Epithelial cell of proximal tubule (primary cell): ENCODE data around the gene USP8. TPM values are rescaled to one million over a fixed set of nuclear protein-coding genes. Genes with fewer than 3 reads are reported as not detected.
"Not testable (repeated sequence)": the region's sequence is repeated elsewhere in the genome, so short reads cannot be mapped to it uniquely, and the experiment has no call there.

Experiments used
- DNase-seq: peaks from one replicate; pipeline ENCODE4 v3.0.0-alpha.2; 2011; ENCODE audit warnings: low read depth
- H3K4me3 ChIP-seq: 2 replicates; pipeline ENCODE4 v1.5.1; 2011; ENCODE audit warnings: low read depth, mild to moderate bottlenecking, low read length
- total RNA-seq: library from RNA; depleted of rRNA; stranded (reverse); fragments of >200 nt; gene quantifications from 2 replicates; pipeline ENCODE4 v1.2.3, GENCODE V29; 2015
- TF ChIP-seq, protein P1 (sequence below): conservative IDR thresholded peaks from 2 replicates; pipeline ENCODE4 v1.5.1; 2012; ENCODE audit warnings: low read depth, mild to moderate bottlenecking, low read length

The USP8 gene
- total RNA-seq, 1 donor from 2014 or later = 35.1 TPM

DNA sequence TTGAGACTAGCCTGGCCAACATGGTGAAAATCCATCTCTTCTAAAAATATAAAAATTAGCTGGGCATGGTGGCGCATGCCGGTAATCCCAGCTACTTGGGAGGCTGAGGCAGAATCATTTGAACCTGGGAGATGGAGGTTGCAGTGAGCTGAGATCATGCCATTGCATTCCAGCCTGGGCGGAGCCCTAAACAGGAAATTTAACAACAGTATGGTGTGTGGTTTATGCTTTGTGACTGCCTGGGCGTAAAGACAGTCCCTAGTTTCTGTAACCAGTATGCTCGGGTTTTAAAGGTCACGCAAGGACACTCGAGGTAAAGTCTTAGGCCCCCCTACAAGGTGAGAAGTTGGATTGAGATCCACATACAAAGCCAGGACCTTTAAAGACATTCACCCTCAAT, 78.9 kb downstream of the USP8 start:
- H3K4me3 ChIP-seq = no peak overlapping the region
- no peak for DNase-seq
- TF ChIP-seq, protein P1, sequence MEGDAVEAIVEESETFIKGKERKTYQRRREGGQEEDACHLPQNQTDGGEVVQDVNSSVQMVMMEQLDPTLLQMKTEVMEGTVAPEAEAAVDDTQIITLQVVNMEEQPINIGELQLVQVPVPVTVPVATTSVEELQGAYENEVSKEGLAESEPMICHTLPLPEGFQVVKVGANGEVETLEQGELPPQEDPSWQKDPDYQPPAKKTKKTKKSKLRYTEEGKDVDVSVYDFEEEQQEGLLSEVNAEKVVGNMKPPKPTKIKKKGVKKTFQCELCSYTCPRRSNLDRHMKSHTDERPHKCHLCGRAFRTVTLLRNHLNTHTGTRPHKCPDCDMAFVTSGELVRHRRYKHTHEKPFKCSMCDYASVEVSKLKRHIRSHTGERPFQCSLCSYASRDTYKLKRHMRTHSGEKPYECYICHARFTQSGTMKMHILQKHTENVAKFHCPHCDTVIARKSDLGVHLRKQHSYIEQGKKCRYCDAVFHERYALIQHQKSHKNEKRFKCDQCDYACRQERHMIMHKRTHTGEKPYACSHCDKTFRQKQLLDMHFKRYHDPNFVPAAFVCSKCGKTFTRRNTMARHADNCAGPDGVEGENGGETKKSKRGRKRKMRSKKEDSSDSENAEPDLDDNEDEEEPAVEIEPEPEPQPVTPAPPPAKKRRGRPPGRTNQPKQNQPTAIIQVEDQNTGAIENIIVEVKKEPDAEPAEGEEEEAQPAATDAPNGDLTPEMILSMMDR = no peak

DNA sequence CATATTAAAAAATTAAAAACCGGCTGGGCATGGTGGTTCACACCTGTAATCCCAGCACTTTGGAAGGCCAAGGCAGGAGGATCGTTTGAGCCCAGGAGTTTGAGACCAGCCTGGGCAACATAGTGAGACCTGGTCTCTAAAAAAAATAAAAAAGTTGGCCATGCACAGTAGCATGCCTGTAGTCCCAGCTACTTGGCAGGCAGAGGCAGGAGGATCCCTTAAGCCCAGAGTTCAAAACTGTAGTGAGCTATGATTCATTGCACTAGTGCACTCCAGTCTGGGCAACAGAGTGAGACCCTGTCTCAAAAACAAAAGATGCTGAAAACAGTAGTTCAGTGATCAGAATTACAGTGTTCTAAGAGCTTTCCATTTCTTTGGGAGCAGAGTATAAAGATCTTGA, 81.5 kb downstream of the USP8 start:
- H3K4me3 ChIP-seq, DNase-seq: not testable (repeated sequence)

GRCh38 chr15:50506121-50506520, 81.9 kb downstream of the USP8 start:
- no peak for DNase-seq
- TF ChIP-seq, protein P1 = no peak

GRCh38 chr15:50513001-50513400, 88.8 kb downstream of the USP8 start:
- H3K4me3 ChIP-seq = no peak overlapping the region
- TF ChIP-seq, protein P1 = no peak
- DNase-seq = no peak

More at GRCh38 chr15:50506121-50506520, 81.9 kb downstream of the USP8 start:
- no peak overlapping the region for H3K4me3 ChIP-seq

GRCh38 chr15:50519740-50520425, 95.7 kb downstream of the USP8 start:
- TF ChIP-seq, protein P1 = no peak
- no peak overlapping the region for H3K4me3 ChIP-seq
- DNase-seq = no peak

DNA sequence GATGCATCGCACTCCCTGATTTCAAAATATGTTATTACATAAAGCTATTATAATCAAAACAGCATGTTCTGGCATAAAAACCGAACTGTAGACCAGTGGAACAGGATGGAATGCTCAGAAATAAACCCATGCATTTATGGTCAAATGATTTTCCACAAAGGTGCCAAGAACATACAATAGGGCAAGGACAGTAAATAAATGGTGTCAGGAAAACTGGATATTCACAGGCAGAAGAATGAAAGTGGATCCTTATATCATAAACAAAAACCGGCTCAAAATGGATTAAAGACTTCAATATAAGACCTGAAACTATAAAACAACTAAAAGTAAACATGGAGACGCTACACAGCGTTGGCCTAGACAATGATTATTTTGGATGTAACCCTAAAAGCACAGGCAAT, 99.6 kb downstream of the USP8 start:
- TF ChIP-seq, protein P1 = no peak
- H3K4me3 ChIP-seq = no peak overlapping the region
- no peak for DNase-seq

- H3K4me3 ChIP-seq = no peak overlapping the region
- TF ChIP-seq, protein P1 = no peak
- DNase-seq = no peak
These were observed 107.0 kb downstream of the USP8 start for GRCh38 chr15:50531163-50531562.
